ENCODE results near the gene MSI2. TPM values are rescaled to one million over a fixed set of nuclear protein-coding genes. Genes with fewer than 3 reads are reported as not detected.
A peak's percentile ranks its signal among the peaks of the same experiment; 100 is the strongest.

MSI2 gene
- total RNA-seq, 2 experiments from 2014 or later: 59.6 to 61.7 TPM

DNA sequence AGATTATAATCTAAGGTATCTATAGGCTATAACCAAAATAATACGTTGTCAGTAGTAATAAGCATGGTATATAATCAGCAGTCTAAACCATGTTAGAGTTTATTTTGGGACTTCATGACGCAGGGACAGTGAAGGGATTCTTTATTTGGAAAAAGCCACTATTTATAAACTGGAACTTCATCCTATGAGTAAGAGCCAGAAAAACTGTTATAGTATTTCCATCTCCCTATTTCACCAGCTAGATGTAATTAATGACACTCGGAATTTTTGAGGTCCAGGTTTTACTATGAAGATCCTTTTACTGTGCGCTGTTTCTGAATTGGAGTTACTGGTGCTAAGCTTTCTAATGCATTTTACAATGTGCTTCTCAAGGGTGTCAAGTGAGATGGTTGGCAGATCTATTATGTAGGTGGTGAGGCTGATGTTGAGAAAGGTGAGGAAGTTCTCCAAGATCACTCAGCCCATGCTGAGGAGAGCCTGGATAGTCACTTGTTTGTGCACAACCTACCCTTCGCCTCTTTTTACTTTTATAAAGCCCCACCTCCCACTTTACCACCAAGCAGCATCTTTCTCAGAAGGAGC lies 149.3 kb downstream of the MSI2 start:
- no peak overlapping the region for H3K4me3 Mint-ChIP-seq
- POLR2A ChIA-PET: no interaction called here
- no peaks in the 10 kb centered on the region for H3K9me3 Mint-ChIP-seq
- intact Hi-C loops (cut with micrococcal nuclease): no loop called here
- peaks cover 45% of the 10 kb centered on the region for H3K4me1 Mint-ChIP-seq (ENCODE audit: low read depth)
- no peak overlapping the region for H3K27ac Mint-ChIP-seq
- peaks cover 11% of the 10 kb centered on the region for H3K36me3 Mint-ChIP-seq (ENCODE audit: low read depth)
- CTCF ChIA-PET: interaction anchor here (1.1 to 3.1 kb wide), 2 partner anchors 15 to 162 kb away, joined by 3 to 18 read pairs; no protein-coding TSS in a partner anchor
- ATAC-seq (no peak), DNase-seq (no peak)
- no peaks in the 10 kb centered on the region for H3K27me3 Mint-ChIP-seq
- TF ChIP-seq, protein P1, sequence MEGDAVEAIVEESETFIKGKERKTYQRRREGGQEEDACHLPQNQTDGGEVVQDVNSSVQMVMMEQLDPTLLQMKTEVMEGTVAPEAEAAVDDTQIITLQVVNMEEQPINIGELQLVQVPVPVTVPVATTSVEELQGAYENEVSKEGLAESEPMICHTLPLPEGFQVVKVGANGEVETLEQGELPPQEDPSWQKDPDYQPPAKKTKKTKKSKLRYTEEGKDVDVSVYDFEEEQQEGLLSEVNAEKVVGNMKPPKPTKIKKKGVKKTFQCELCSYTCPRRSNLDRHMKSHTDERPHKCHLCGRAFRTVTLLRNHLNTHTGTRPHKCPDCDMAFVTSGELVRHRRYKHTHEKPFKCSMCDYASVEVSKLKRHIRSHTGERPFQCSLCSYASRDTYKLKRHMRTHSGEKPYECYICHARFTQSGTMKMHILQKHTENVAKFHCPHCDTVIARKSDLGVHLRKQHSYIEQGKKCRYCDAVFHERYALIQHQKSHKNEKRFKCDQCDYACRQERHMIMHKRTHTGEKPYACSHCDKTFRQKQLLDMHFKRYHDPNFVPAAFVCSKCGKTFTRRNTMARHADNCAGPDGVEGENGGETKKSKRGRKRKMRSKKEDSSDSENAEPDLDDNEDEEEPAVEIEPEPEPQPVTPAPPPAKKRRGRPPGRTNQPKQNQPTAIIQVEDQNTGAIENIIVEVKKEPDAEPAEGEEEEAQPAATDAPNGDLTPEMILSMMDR (IDR thresholded peaks at IDR 0.05): no peak

DNA sequence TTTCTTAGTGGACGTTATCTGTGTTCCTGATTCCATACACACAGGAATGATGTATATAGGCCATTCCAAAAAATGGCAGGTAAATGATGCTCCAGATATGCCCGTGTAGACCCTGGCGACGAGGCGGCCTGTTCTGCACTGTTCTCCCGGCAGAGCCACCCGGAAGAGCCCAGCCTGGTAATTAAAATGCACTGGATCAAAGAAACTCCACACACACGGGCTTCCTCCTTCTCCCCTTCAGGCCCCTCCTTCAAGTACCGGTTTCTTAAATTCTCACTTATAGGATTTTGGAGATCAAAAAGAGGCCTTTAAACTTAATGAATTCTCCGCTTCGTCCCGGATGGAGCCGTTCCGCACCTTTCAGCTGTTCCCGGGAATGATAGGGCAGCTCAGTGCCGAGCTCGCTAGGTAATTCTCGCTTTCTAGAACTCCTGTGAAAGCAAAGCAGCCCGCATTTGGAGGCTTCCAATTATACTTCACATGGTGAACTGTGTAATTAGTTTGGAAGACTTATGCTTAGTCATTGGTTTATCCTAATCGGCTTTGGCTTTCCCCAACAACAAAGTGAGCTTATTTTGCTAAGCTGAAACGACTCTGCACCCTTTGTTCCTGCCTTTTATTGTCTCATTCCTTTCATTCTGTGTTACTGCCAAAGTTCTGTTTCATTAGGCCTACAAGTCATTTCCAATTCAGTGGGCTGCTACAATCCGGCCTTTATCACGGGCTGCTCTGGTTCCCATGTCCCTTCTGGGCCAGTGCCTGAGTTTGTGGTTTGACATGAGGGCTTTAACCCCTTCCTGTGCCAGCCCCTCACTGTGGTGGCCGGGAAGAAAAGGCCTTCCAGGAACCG lies 150.0 kb downstream of the MSI2 start:
- TF ChIP-seq, protein P1 (IDR thresholded peaks at IDR 0.05): no peak
- Mint-ChIP-seq H3K4me3 (no peak overlapping the region), H3K27ac (peak overlapping the region; percentile 71), H3K36me3 (ENCODE audit: low read depth) (peaks cover 11% of the 10 kb centered on the region), H3K4me1 (ENCODE audit: low read depth) (peaks cover 45% of the 10 kb centered on the region), H3K9me3 (no peaks in the 10 kb centered on the region), H3K27me3 (no peaks in the 10 kb centered on the region)
- ATAC-seq (no peak), DNase-seq (peak; percentile 10)
- intact Hi-C loops (cut with micrococcal nuclease): no loop called here
- CTCF ChIA-PET: interaction anchor here (0.9 to 3.2 kb wide), 6 partner anchors 35 to 427 kb away, joined by 3 to 32 read pairs (median 8); no protein-coding TSS in a partner anchor
- POLR2A ChIA-PET: no interaction called here

- ChIA-PET POLR2A (no interaction called here), CTCF (interaction anchor here (0.8 to 3.2 kb wide), 7 partner anchors 11 to 426 kb away, joined by 3 to 32 read pairs (median 3); no protein-coding TSS in a partner anchor)
- Mint-ChIP-seq H3K27me3 (no peaks in the 10 kb centered on the region), H3K36me3 (ENCODE audit: low read depth) (peaks cover 11% of the 10 kb centered on the region), H3K9me3 (no peaks in the 10 kb centered on the region), H3K4me3 (peak overlapping the region; percentile 34), H3K4me1 (ENCODE audit: low read depth) (peaks cover 45% of the 10 kb centered on the region), H3K27ac (peak overlapping the region; percentile 71)
- ATAC-seq: no peak
- intact Hi-C loops (cut with micrococcal nuclease): no loop called here
- DNase-seq: peak; percentile 46
- TF ChIP-seq, protein P1 (IDR thresholded peaks at IDR 0.05): no peak
Measured at GRCh38 chr17:57406981-57407286, 150.6 kb downstream of the MSI2 start.

DNA sequence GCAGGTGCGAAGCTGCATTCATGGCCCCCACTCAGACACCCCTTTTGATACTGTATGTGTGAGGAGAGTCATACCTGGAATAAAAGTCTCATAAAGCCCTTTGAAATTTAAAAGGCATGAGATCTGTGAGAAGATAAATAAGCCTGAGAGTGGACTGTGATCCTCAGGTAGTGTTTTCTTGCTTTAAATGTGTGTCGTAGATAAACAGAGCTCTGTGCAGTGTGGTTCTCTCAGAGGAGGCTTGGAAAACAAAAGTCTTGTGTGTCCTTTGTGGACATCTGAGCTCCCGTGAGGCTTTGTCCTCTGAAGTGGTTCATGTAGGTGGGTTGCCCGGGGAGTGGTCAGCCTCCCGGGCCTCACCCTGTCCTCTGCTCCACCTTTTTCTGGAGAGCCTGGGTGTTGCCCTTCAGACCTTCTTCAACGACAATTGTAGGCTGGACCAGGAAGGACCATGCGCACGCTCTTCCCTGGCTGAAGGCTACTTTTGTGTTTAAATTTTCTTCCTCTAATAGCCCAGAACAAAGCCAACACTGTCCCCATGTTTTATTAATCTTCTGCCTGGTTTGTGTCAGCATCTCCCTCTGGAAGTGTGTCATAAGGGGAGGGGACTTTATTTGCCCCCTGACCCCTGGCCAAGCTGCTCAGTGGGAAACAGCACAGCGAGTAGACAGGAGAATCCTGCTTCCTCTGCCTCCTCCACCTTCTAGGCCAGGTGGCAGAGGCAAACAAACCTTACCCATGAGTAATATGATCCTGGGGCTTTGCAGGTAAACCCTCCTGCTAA lies 151.2 kb downstream of the MSI2 start:
- H3K36me3 Mint-ChIP-seq (ENCODE audit: low read depth): peaks cover 11% of the 10 kb centered on the region
- ChIA-PET POLR2A (interaction anchor here (0.9 kb wide), 1 partner anchor 16 kb away, joined by 3 read pairs; no protein-coding TSS in a partner anchor), CTCF (interaction anchor here (0.8 to 3.2 kb wide), 13 partner anchors 11 to 426 kb away, joined by 3 to 32 read pairs (median 3); no protein-coding TSS in a partner anchor)
- H3K4me1 Mint-ChIP-seq (ENCODE audit: low read depth): peaks cover 45% of the 10 kb centered on the region
- intact Hi-C loops (cut with micrococcal nuclease): no loop called here
- H3K4me3 Mint-ChIP-seq: peak overlapping the region; percentile 34
- DNase-seq (no peak), ATAC-seq (peak; percentile 45)
- no peaks in the 10 kb centered on the region for H3K9me3 Mint-ChIP-seq
- peak overlapping the region; percentile 71 for H3K27ac Mint-ChIP-seq
- H3K27me3 Mint-ChIP-seq: no peaks in the 10 kb centered on the region
- TF ChIP-seq, protein P1 (IDR thresholded peaks at IDR 0.05): no peak

All from activated CD8-positive, alpha-beta T cell treated with anti-CD3 and anti-CD28 coated beads for 36 hours (primary cell).